Lower leg skin (tissue), 4 donors: ENCODE measurements around the gene NKAIN2. TPM values are rescaled to one million over a fixed set of nuclear protein-coding genes. Genes with fewer than 3 reads are reported as not detected.
"Not testable (repeated sequence)": the region's sequence is repeated elsewhere in the genome, so short reads cannot be mapped to it uniquely, and the experiment has no call there.

ENCODE experiments used
- DNase-seq, 2 donors: peaks; one replicate each; pipeline ENCODE4 v3.0.0-alpha.2; 2019; ENCODE audit warnings: low spot score in 2 of 2
- H3K4me3 ChIP-seq: fragments of 200-600 bp; sonication (generic); 2 replicates; pipeline ENCODE4 v1.5.1; 2017; ENCODE audit warnings: mild to moderate bottlenecking, low read depth; ENCODE audit not compliant: poor library complexity, severe bottlenecking
- CTCF ChIP-seq, 3 donors: fragments of 450-650 bp; IDR thresholded peaks; one replicate each; pipeline ENCODE4 v1.5.1; 2016; ENCODE audit warnings: antibody characterized with exemption in 3 of 3, mild to moderate bottlenecking in 3 of 3, moderate library complexity in 2 of 3
- POLR2A ChIP-seq, 2 donors: fragments of 450-650 bp; IDR thresholded peaks; one replicate each; pipeline ENCODE4 v1.6.1; 2016 to 2017; ENCODE audit warnings: antibody characterized with exemption in 2 of 2, mild to moderate bottlenecking in 1 of 2, moderate library complexity in 1 of 2
- WGBS, 2 donors: methylation state at CpG; one replicate each; pipeline ENCODE4 v1.1.5; 2018; 5-methylcytosine and 5-hydroxymethylcytosine counted together
- intact Hi-C: fragments of 100-400 bp; cut with DNase I; formaldehyde crosslinking; loops from one replicate; pipeline ENCODE4 v1.15.0; 2023; ENCODE audit warnings: low total_unique reads
- total RNA-seq, 4 donors: library from RNA; depleted of rRNA; stranded (reverse); fragments of >200 nt; gene quantifications; one replicate each; pipeline ENCODE4 v1.1.0, GENCODE V29; 2016

The NKAIN2 gene
- total RNA-seq, 4 donors from 2014 or later: 0.37 TPM; not detected in 3

GRCh38 chr6:124339610-124340334, 536.1 kb downstream of the NKAIN2 start:
- H3K4me3 ChIP-seq: no peak overlapping the region
- TF ChIP-seq POLR2A (IDR thresholded peaks at IDR 0.05) (no peak), CTCF (IDR thresholded peaks at IDR 0.05) (no peak)
- WGBS, 2 donors: 86 to 87% methylated on average over 5 of the region's 5 CpGs
- intact Hi-C loops: no loop called here
- DNase-seq: no peak

DNA sequence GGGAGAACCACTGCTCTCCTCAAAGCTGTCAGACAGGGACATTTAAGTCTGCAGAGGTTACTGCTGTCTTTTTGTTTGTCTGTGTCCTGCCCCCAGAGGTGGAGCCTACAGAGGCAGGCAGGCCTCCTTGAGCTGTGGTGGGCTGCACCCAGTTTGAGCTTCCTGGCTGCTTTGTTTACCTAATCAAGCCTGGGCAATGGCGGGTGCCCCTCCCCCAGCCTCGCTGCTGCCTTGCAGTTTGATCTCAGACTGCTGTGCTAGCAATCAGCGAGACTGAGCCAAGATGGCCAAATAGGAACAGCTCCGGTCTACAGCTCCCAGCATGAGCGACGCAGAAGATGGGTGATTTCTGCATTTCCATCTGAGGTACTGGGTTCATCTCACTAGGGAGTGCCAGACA, 544.7 kb downstream of the NKAIN2 start:
- DNase-seq, H3K4me3 ChIP-seq: not testable (repeated sequence)
- intact Hi-C loops: loop anchor here (5.0 kb wide), 1 partner anchor 364 kb away; no protein-coding TSS in a partner anchor
- 83 to 92% methylated on average over 3 to 6 of the region's 6 CpGs for WGBS, 2 donors

- 80 to 92% methylated on average over 4 of the region's 4 CpGs for WGBS, 2 donors
- intact Hi-C loops: no loop called here
- TF ChIP-seq CTCF (IDR thresholded peaks at IDR 0.05) (no peak), POLR2A (IDR thresholded peaks at IDR 0.05) (no peak)
Observed at GRCh38 chr6:124355146-124355545, 551.5 kb downstream of the NKAIN2 start.

GRCh38 chr6:124356276-124356810, 552.7 kb downstream of the NKAIN2 start:
- no peak for TF ChIP-seq CTCF (IDR thresholded peaks at IDR 0.05)
- no peak for TF ChIP-seq POLR2A (IDR thresholded peaks at IDR 0.05)
- intact Hi-C loops: no loop called here
- H3K4me3 ChIP-seq: no peak overlapping the region
- no peak for DNase-seq
- 78 to 84% methylated on average over 5 of the region's 5 CpGs for WGBS, 2 donors

More at GRCh38 chr6:124355146-124355545, 551.5 kb downstream of the NKAIN2 start:
- no peak for DNase-seq
- no peak overlapping the region for H3K4me3 ChIP-seq

GRCh38 chr6:124356811-124357210, 553.1 kb downstream of the NKAIN2 start:
- intact Hi-C loops: no loop called here

More at GRCh38 chr6:124356811-124357210, 553.1 kb downstream of the NKAIN2 start:
- WGBS, 2 donors: 67 to 85% methylated on average over 1 of the region's 1 CpG
- TF ChIP-seq CTCF (IDR thresholded peaks at IDR 0.05) (no peak), POLR2A (IDR thresholded peaks at IDR 0.05) (no peak)
- DNase-seq: no peak
- H3K4me3 ChIP-seq: no peak overlapping the region
